Measurements from ENCODE around the gene SAMD10.

The SAMD10 gene

DNA sequence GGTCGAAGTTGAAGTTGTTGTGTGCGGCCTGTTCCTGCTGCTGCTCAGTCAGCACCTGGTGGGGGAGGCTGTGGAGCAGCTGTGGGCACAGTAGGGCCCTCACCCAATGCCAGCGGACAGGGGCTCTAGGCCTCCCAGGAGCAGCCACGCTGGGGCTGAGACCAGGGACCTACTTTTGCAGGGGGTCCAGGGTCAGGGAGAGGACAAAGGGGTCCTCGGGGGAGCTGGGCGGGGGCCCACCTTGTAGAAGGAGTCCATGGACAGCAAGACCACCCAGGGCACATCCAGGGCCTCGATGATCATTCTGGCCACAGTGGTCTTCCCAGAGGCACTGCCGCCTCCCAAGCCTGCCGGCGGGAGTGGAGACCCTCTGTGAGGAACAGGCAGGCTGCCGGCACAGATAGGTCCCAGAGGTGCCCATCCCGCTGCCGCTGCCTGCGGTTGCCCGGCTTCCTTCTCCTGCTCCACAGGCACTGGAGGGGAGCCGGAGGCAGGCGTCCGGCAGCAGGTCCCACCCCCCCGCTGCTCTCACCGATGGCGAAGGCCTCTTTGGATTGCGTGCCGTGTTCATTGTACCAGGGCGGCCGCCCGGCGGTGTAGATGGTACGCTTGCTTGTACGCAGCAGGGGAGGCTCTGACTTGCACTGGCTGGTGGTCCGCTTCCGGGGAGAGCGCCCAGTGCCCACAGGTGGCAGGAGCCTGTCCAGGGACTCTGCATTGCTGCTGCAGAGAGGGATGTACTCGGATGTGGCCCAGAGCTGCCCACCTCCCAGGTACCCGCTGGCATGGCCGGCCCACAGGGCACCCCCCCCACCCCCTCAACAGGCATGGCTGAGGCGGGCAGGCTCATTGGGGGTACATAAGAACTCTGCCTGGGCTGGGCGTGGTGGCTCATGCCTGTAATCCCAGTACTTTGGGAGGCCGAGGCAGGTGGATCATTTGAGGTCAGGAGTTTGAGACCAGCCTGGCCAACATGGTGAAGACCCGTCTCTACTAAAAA is 33.2 kb downstream of the SAMD10 start:
- H3K79me2 ChIP-seq (ENCODE audit: low read length): peaks cover 67% of the 10 kb centered on the region
- H4K20me1 ChIP-seq (ENCODE audit: insufficient read depth, low read length): peaks cover 20% of the 10 kb centered on the region; the same call in 1 of the 2 replicates

DNA sequence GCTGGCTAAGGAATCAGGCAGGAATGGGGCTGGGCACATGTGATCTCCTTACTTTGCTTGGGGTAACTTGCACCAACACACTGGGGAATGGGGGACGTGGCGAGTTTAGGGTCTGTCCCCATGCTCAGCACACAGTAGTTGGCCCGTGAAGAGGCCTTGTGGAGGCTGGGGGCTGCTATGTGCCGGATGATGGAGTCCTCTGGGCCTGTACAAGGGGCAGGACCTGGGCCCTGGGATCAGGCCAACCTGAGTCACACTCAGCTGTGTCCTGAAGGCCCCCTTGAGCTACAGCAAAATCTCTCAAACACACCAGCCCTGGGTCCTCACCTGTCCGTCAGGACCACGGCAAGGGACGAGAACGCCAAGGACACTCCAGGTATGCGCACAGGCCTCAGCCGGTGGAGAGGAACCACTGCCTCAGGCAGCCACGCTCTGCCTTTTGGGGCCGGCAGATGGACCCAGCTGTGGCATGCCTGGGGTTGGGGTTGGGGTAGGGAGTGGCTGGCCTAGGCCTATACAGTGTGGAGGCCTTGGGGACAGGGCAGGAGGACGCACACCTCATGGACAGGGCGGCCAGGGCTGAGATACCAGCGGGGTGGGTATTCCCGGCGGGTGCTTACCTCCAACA is 34.3 kb downstream of the SAMD10 start:
- Histone ChIP-seq H3K9me2 (replicated peaks; ENCODE audit: insufficient read depth, low read length) (no peaks in the 10 kb centered on the region), H3K9ac (ENCODE audit: low read length) (no peak overlapping the region), H3K27ac (ENCODE audit: low read length) (no peak overlapping the region), H3K9me3 (replicated peaks; ENCODE audit: insufficient read depth, low read length) (no peaks in the 10 kb centered on the region), H2AFZ (ENCODE audit: low read length) (no peak overlapping the region), H3F3A (ENCODE audit: insufficient read depth, low read length) (peaks cover 5% of the 10 kb centered on the region), H3K4me1 (ENCODE audit: low read length) (peaks cover 3% of the 10 kb centered on the region; the same call in 1 of the 2 replicates), H4K20me1 (ENCODE audit: insufficient read depth, low read length) (peaks cover 16% of the 10 kb centered on the region; the same call in 1 of the 2 replicates), H3K36me3 (replicated peaks; ENCODE audit: insufficient read depth, low read length) (no peaks in the 10 kb centered on the region; the same call in 1 of the 2 replicates), H3K4me2 (ENCODE audit: low read depth, low read length) (no peak overlapping the region), H3K27me3 (replicated peaks; ENCODE audit: insufficient read depth, low read length) (no peaks in the 10 kb centered on the region), H3K4me3 (ENCODE audit: low read length) (no peak overlapping the region), H3K79me2 (ENCODE audit: low read length) (peaks cover 56% of the 10 kb centered on the region)
- no peak for TF ChIP-seq EZH2phosphoT487 (IDR thresholded peaks at IDR 0.05; ENCODE audit: low read length)
- TF ChIP-seq, protein P1, sequence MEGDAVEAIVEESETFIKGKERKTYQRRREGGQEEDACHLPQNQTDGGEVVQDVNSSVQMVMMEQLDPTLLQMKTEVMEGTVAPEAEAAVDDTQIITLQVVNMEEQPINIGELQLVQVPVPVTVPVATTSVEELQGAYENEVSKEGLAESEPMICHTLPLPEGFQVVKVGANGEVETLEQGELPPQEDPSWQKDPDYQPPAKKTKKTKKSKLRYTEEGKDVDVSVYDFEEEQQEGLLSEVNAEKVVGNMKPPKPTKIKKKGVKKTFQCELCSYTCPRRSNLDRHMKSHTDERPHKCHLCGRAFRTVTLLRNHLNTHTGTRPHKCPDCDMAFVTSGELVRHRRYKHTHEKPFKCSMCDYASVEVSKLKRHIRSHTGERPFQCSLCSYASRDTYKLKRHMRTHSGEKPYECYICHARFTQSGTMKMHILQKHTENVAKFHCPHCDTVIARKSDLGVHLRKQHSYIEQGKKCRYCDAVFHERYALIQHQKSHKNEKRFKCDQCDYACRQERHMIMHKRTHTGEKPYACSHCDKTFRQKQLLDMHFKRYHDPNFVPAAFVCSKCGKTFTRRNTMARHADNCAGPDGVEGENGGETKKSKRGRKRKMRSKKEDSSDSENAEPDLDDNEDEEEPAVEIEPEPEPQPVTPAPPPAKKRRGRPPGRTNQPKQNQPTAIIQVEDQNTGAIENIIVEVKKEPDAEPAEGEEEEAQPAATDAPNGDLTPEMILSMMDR (IDR thresholded peaks at IDR 0.05; ENCODE audit: low read length): no peak
- no peak for TF ChIP-seq EZH2 (optimal IDR thresholded peaks at IDR 0.05; ENCODE audit: low read depth, low read length)
- DNase-seq: no peak

More for the DNA sequence above, 33.2 kb downstream of the SAMD10 start:
- H3K4me1 ChIP-seq (ENCODE audit: low read length): peaks cover 13% of the 10 kb centered on the region
- no peak overlapping the region for H3K4me3 ChIP-seq (ENCODE audit: low read length)
- H3K27ac ChIP-seq (ENCODE audit: low read length): no peak overlapping the region
- H3K9me3 ChIP-seq (replicated peaks; ENCODE audit: insufficient read depth, low read length): no peaks in the 10 kb centered on the region
- no peaks in the 10 kb centered on the region for H3K27me3 ChIP-seq (replicated peaks; ENCODE audit: insufficient read depth, low read length)
- H3K9ac ChIP-seq (ENCODE audit: low read length): no peak overlapping the region
- TF ChIP-seq EZH2 (optimal IDR thresholded peaks at IDR 0.05; ENCODE audit: low read depth, low read length) (no peak), EZH2phosphoT487 (IDR thresholded peaks at IDR 0.05; ENCODE audit: low read length) (no peak)
- TF ChIP-seq, protein P1 (IDR thresholded peaks at IDR 0.05; ENCODE audit: low read length): no peak
- DNase-seq: no peak
- H3K4me2 ChIP-seq (ENCODE audit: low read depth, low read length): no peak overlapping the region
- H3K9me2 ChIP-seq (replicated peaks; ENCODE audit: insufficient read depth, low read length): no peaks in the 10 kb centered on the region
- no peaks in the 10 kb centered on the region; the same call in 1 of the 2 replicates for H3K36me3 ChIP-seq (replicated peaks; ENCODE audit: insufficient read depth, low read length)
- peaks cover 9% of the 10 kb centered on the region for H3F3A ChIP-seq (ENCODE audit: insufficient read depth, low read length)
- no peak overlapping the region for H2AFZ ChIP-seq (ENCODE audit: low read length)

DNA sequence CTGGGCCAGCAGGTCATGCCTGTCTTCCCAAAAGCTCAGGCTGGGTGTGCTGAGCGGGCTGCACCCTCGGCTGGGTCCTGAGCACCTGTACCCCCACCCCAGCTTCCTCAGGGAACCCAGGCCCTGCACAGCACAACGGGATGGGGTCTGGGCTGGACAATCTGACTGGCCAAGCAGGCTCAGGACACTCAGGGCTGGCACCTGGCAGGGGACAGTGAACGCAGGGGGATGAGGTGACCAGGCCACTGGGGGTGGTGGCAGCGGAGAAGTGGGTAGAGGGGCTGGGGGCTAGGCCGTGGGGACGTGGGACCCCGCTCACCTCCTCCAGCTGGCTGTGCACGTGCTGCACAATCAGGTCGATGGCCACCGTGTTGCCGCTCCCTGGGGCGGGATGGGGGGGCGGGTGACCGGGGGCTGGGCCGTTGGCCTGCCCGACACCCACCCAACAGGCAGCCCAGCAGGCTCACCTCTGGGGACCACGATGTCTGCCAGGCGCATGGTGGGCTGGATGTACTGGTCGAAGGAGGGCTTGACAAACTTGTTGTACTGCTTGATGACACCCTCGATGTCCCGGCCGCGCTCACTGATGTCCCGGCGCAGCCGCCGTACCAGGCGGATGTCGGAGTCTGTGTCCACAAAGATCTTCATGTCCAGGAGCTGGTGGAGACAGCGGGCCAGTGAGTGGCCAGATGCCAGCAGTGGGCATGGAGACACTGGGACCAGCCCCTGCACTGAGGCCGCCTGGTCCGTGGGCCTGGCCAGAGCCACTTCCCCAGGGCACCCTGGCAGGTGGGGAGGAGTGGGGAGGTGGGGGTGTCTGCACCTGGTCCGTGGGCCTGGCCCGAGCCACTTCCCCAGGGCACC is 35.1 kb downstream of the SAMD10 start:
- no peak overlapping the region for H3K27ac ChIP-seq (ENCODE audit: low read length)
- H3K4me3 ChIP-seq (ENCODE audit: low read length): no peak overlapping the region
- H3K4me2 ChIP-seq (ENCODE audit: low read depth, low read length): no peak overlapping the region
- no peak overlapping the region for H3K9ac ChIP-seq (ENCODE audit: low read length)
- H3K36me3 ChIP-seq (replicated peaks; ENCODE audit: insufficient read depth, low read length): no peaks in the 10 kb centered on the region; the same call in 1 of the 2 replicates
- no peaks in the 10 kb centered on the region for H3K9me2 ChIP-seq (replicated peaks; ENCODE audit: insufficient read depth, low read length)
- peaks cover 47% of the 10 kb centered on the region for H3K79me2 ChIP-seq (ENCODE audit: low read length)
- H3K27me3 ChIP-seq (replicated peaks; ENCODE audit: insufficient read depth, low read length): no peaks in the 10 kb centered on the region
- TF ChIP-seq EZH2 (optimal IDR thresholded peaks at IDR 0.05; ENCODE audit: low read depth, low read length): no peak
- no peak for TF ChIP-seq EZH2phosphoT487 (IDR thresholded peaks at IDR 0.05; ENCODE audit: low read length)
- TF ChIP-seq, protein P1 (IDR thresholded peaks at IDR 0.05; ENCODE audit: low read length): no peak
- H3K4me1 ChIP-seq (ENCODE audit: low read length): peaks cover 3% of the 10 kb centered on the region; the same call in 1 of the 2 replicates
- H4K20me1 ChIP-seq (ENCODE audit: insufficient read depth, low read length): peaks cover 10% of the 10 kb centered on the region; the same call in 1 of the 2 replicates
- H3K9me3 ChIP-seq (replicated peaks; ENCODE audit: insufficient read depth, low read length): no peaks in the 10 kb centered on the region
- peaks cover 5% of the 10 kb centered on the region for H3F3A ChIP-seq (ENCODE audit: insufficient read depth, low read length)
- DNase-seq: no peak
- H2AFZ ChIP-seq (ENCODE audit: low read length): no peak overlapping the region
